CD8-positive, alpha-beta memory T cell (primary cell): ENCODE measurements around the gene KCND3. TPM values are rescaled to one million over a fixed set of nuclear protein-coding genes. Genes with fewer than 3 reads are reported as not detected.
A peak's percentile ranks its signal among the peaks of the same experiment; 100 is the strongest.

Source experiments
- CTCF ChIA-PET: fragments of 350-600 bp; sonication (Branson Sonifier 250); formaldehyde crosslinking; loops from one replicate; lab custom pipeline; 2021; ENCODE audit warnings: antibody characterized with exemption; lab: Charles Lee
- POLR2A ChIA-PET: fragments of 350-600 bp; sonication (Branson Sonifier 250); formaldehyde crosslinking; loops from one replicate; lab custom pipeline; 2021; ENCODE audit warnings: antibody characterized with exemption; lab: Charles Lee
- DNase-seq, 5 donors: peaks; one replicate each; pipeline versions ENCODE4 v3.0.0 to v3.0.0-alpha.2; 2020 to 2022; ENCODE audit warnings: mixed read lengths in 1 of 5
- H3K27ac ChIP-seq: one replicate; pipeline ENCODE4 v1.7.0; 2013; ENCODE audit warnings: low read depth, mild to moderate bottlenecking, low read length, moderate library complexity
- H3K27me3 ChIP-seq: 2 replicates; pipeline ENCODE4 v1.7.0; 2013; ENCODE audit warnings: low read length, mild to moderate bottlenecking; ENCODE audit not compliant: insufficient read depth, poor library complexity, severe bottlenecking
- H3K36me3 ChIP-seq: 2 replicates; pipeline ENCODE4 v1.7.0; 2013; ENCODE audit warnings: mild to moderate bottlenecking, low read length, moderate library complexity; ENCODE audit not compliant: insufficient read depth
- H3K4me1 ChIP-seq: 2 replicates; pipeline ENCODE4 v1.7.0; 2013; ENCODE audit warnings: mild to moderate bottlenecking, low read length, moderate library complexity; ENCODE audit not compliant: insufficient read depth
- H3K4me3 ChIP-seq: 2 replicates; pipeline ENCODE4 v1.7.0; 2013; ENCODE audit warnings: mild to moderate bottlenecking, low read length
- H3K9me3 ChIP-seq: 2 replicates; pipeline ENCODE4 v1.7.0; 2013; ENCODE audit warnings: mild to moderate bottlenecking, low read length
- H3K27ac Mint-ChIP-seq, 8 donors: one replicate each; pipeline ENCODE4 v1.8.0; 2020 to 2021; ENCODE audit warnings: mixed read lengths in 8 of 8, mild to moderate bottlenecking in 6 of 8, inconsistent platforms in 3 of 8, moderate library complexity in 3 of 8
- H3K27me3 Mint-ChIP-seq, 2 donors: one replicate each; pipeline ENCODE4 v1.8.0; 2020 to 2021; ENCODE audit warnings: mixed read lengths in 2 of 2, mild to moderate bottlenecking in 1 of 2, moderate library complexity in 1 of 2
- H3K36me3 Mint-ChIP-seq, 3 donors: one replicate each; pipeline ENCODE4 v1.8.0; 2020 to 2021; ENCODE audit warnings: mixed read lengths in 3 of 3, inconsistent platforms in 1 of 3, mild to moderate bottlenecking in 1 of 3
- H3K4me1 Mint-ChIP-seq, 3 donors: one replicate each; pipeline ENCODE4 v1.8.0; 2020 to 2021; ENCODE audit warnings: mixed read lengths in 3 of 3, inconsistent platforms in 1 of 3, mild to moderate bottlenecking in 1 of 3
- H3K4me3 Mint-ChIP-seq, 7 donors: one replicate each; pipeline ENCODE4 v1.8.0; 2020 to 2021; ENCODE audit warnings: mixed read lengths in 7 of 7, mild to moderate bottlenecking in 6 of 7, moderate library complexity in 4 of 7, inconsistent platforms in 2 of 7
- H3K9me3 Mint-ChIP-seq, 5 donors: one replicate each; pipeline ENCODE4 v1.8.0; 2020 to 2022; ENCODE audit warnings: mixed read lengths in 5 of 5, mild to moderate bottlenecking in 3 of 5, moderate library complexity in 2 of 5, inconsistent platforms in 1 of 5
- polyA plus RNA-seq: library from polyadenylated mRNA; unstranded; fragments of 300-500 nt; fragmentation: Illumina TruSeq; gene quantifications from one replicate; pipeline ENCODE4 v1.2.3, GENCODE V29; 2021
- total RNA-seq, 2 experiments: library from RNA; stranded (reverse); gene quantifications; one replicate each; pipeline ENCODE4 v1.2.3, GENCODE V29; 2021

Gene KCND3
- total and polyA plus RNA-seq, 3 experiments from 2014 or later, result not detected

- peaks cover 0 to 2% (median 0%) of the 10 kb centered on the region in 3 donors for H3K36me3 Mint-ChIP-seq
- peaks cover 2 to 4% (median 4%) of the 10 kb centered on the region in 3 donors for H3K4me1 Mint-ChIP-seq
- peaks cover 14% of the 10 kb centered on the region for H3K27me3 ChIP-seq
- ChIA-PET POLR2A (no interaction called here), CTCF (interaction anchor here (1.0 to 1.4 kb wide), 2 partner anchors 16 to 37 kb away, joined by 3 to 4 read pairs; no protein-coding TSS in a partner anchor)
- peaks cover 2% of the 10 kb centered on the region for H3K4me1 ChIP-seq
- no peaks in the 10 kb centered on the region for H3K9me3 Mint-ChIP-seq
- H3K4me3 ChIP-seq, result no peak overlapping the region
- H3K27me3 Mint-ChIP-seq, result peaks cover 0 to 7% of the 10 kb centered on the region in 2 donors
- DNase-seq, result no peak
- H3K36me3 ChIP-seq, result no peaks in the 10 kb centered on the region
- no peak overlapping the region for H3K4me3 Mint-ChIP-seq
- no peak overlapping the region for H3K27ac ChIP-seq
- H3K9me3 ChIP-seq, result no peaks in the 10 kb centered on the region
- H3K27ac Mint-ChIP-seq, result peak overlapping the region in 1 of 8 donors; percentile 40
Measured at GRCh38 chr1:111732718-111733117, 256.8 kb downstream of the KCND3 start.

- Histone ChIP-seq H3K4me3 (no peak overlapping the region), H3K27ac (no peak overlapping the region), H3K9me3 (no peaks in the 10 kb centered on the region), H3K4me1 (no peaks in the 10 kb centered on the region), H3K36me3 (no peaks in the 10 kb centered on the region), H3K27me3 (peaks cover 10% of the 10 kb centered on the region)
- H3K27ac Mint-ChIP-seq, result peak overlapping the region in 1 of 8 donors; percentile 86
- DNase-seq, result no peak
- H3K4me1 Mint-ChIP-seq, result no peaks in the 10 kb centered on the region
- peaks cover 0 to 5% of the 10 kb centered on the region in 2 donors for H3K27me3 Mint-ChIP-seq
- H3K9me3 Mint-ChIP-seq, result no peaks in the 10 kb centered on the region
- POLR2A ChIA-PET, result no interaction called here
- H3K36me3 Mint-ChIP-seq, result peaks cover 0 to 2% (median 0%) of the 10 kb centered on the region in 3 donors
- CTCF ChIA-PET, result interaction anchor here (1.0 to 1.6 kb wide), 4 partner anchors 15 to 38 kb away, joined by 3 to 5 read pairs (median 4); no protein-coding TSS in a partner anchor
- H3K4me3 Mint-ChIP-seq, result no peak overlapping the region
Measured at GRCh38 chr1:111731956-111732355, 257.5 kb downstream of the KCND3 start.

- ChIA-PET POLR2A (no interaction called here), CTCF (interaction anchor here (1.6 kb wide), 1 partner anchor 17 kb away, joined by 5 read pairs; no protein-coding TSS in a partner anchor)
- no peak for DNase-seq
Measured at GRCh38 chr1:111730706-111731105, 258.8 kb downstream of the KCND3 start.

GRCh38 chr1:111729946-111730681, 259.4 kb downstream of the KCND3 start:
- Histone ChIP-seq H3K4me3 (no peak overlapping the region), H3K27me3 (no peaks in the 10 kb centered on the region), H3K36me3 (no peaks in the 10 kb centered on the region), H3K9me3 (no peaks in the 10 kb centered on the region), H3K27ac (no peak overlapping the region), H3K4me1 (no peaks in the 10 kb centered on the region)
- POLR2A ChIA-PET, result no interaction called here
- DNase-seq, result no peak
- no peaks in the 10 kb centered on the region for H3K4me1 Mint-ChIP-seq
- CTCF ChIA-PET, result no interaction called here
- peak overlapping the region in 1 of 8 donors; percentile 16 for H3K27ac Mint-ChIP-seq
- no peak overlapping the region for H3K4me3 Mint-ChIP-seq
- peaks cover 0 to 2% (median 0%) of the 10 kb centered on the region in 3 donors for H3K36me3 Mint-ChIP-seq
- peaks cover 0 to 2% of the 10 kb centered on the region in 2 donors for H3K27me3 Mint-ChIP-seq
- H3K9me3 Mint-ChIP-seq, result no peaks in the 10 kb centered on the region

More at GRCh38 chr1:111730706-111731105, 258.8 kb downstream of the KCND3 start:
- Histone ChIP-seq H3K36me3 (no peaks in the 10 kb centered on the region), H3K27ac (no peak overlapping the region), H3K4me3 (no peak overlapping the region), H3K27me3 (no peaks in the 10 kb centered on the region), H3K4me1 (no peaks in the 10 kb centered on the region), H3K9me3 (no peaks in the 10 kb centered on the region)
- no peak overlapping the region for H3K4me3 Mint-ChIP-seq
- peaks cover 0 to 2% of the 10 kb centered on the region in 2 donors for H3K27me3 Mint-ChIP-seq
- no peaks in the 10 kb centered on the region for H3K4me1 Mint-ChIP-seq
- H3K27ac Mint-ChIP-seq, result peak overlapping the region in 1 of 8 donors; percentile 16
- peaks cover 0 to 2% (median 0%) of the 10 kb centered on the region in 3 donors for H3K36me3 Mint-ChIP-seq
- no peaks in the 10 kb centered on the region for H3K9me3 Mint-ChIP-seq

GRCh38 chr1:111729271-111729921, 260.1 kb downstream of the KCND3 start:
- Histone ChIP-seq H3K27me3 (no peaks in the 10 kb centered on the region), H3K27ac (no peak overlapping the region), H3K36me3 (no peaks in the 10 kb centered on the region), H3K4me3 (no peak overlapping the region), H3K9me3 (no peaks in the 10 kb centered on the region), H3K4me1 (no peaks in the 10 kb centered on the region)
- Mint-ChIP-seq H3K9me3 (no peaks in the 10 kb centered on the region), H3K4me3 (no peak overlapping the region), H3K4me1 (peaks cover 0 to 1% (median 0%) of the 10 kb centered on the region in 3 donors), H3K27ac (no peak overlapping the region), H3K36me3 (peaks cover 0 to 2% (median 0%) of the 10 kb centered on the region in 3 donors), H3K27me3 (peaks cover 0 to 2% of the 10 kb centered on the region in 2 donors)
- ChIA-PET CTCF (interaction anchor here (0.8 kb wide), 1 partner anchor 15 kb away, joined by 3 read pairs; no protein-coding TSS in a partner anchor), POLR2A (no interaction called here)
- no peak for DNase-seq

- Histone ChIP-seq H3K36me3 (no peaks in the 10 kb centered on the region), H3K9me3 (no peaks in the 10 kb centered on the region), H3K27ac (no peak overlapping the region), H3K27me3 (no peaks in the 10 kb centered on the region), H3K4me1 (peaks cover 10% of the 10 kb centered on the region), H3K4me3 (no peak overlapping the region)
- no peak overlapping the region for H3K4me3 Mint-ChIP-seq
- no peak for DNase-seq
- H3K27me3 Mint-ChIP-seq, result peaks cover 0 to 2% of the 10 kb centered on the region in 2 donors
- peaks cover 0 to 2% (median 0%) of the 10 kb centered on the region in 3 donors for H3K36me3 Mint-ChIP-seq
- H3K27ac Mint-ChIP-seq, result no peak overlapping the region
- H3K9me3 Mint-ChIP-seq, result no peaks in the 10 kb centered on the region
- ChIA-PET POLR2A (no interaction called here), CTCF (no interaction called here)
- H3K4me1 Mint-ChIP-seq, result peaks cover 15 to 20% (median 19%) of the 10 kb centered on the region in 3 donors
Measured at GRCh38 chr1:111727056-111727455, 262.4 kb downstream of the KCND3 start.

- Histone ChIP-seq H3K9me3 (no peaks in the 10 kb centered on the region), H3K4me1 (peaks cover 10% of the 10 kb centered on the region), H3K4me3 (no peak overlapping the region), H3K36me3 (no peaks in the 10 kb centered on the region), H3K27me3 (no peaks in the 10 kb centered on the region), H3K27ac (no peak overlapping the region)
- POLR2A ChIA-PET, result no interaction called here
- H3K27ac Mint-ChIP-seq, result no peak overlapping the region
- H3K27me3 Mint-ChIP-seq, result peaks cover 0 to 2% of the 10 kb centered on the region in 2 donors
- H3K4me3 Mint-ChIP-seq, result no peak overlapping the region
- peaks cover 16 to 27% (median 27%) of the 10 kb centered on the region in 3 donors for H3K4me1 Mint-ChIP-seq
- H3K36me3 Mint-ChIP-seq, result no peaks in the 10 kb centered on the region
- CTCF ChIA-PET, result interaction anchor here (1.3 kb wide), 1 partner anchor 13 kb away, joined by 3 read pairs; no protein-coding TSS in a partner anchor
- DNase-seq, result no peak
- H3K9me3 Mint-ChIP-seq, result no peaks in the 10 kb centered on the region
Measured at GRCh38 chr1:111725192-111725591, 264.3 kb downstream of the KCND3 start.

- Mint-ChIP-seq H3K27ac (peak overlapping the region in 7 of 8 donors; percentile 3 to 88 (median 59)), H3K9me3 (no peaks in the 10 kb centered on the region), H3K27me3 (peaks cover 0 to 2% of the 10 kb centered on the region in 2 donors), H3K36me3 (no peaks in the 10 kb centered on the region), H3K4me1 (peaks cover 16 to 27% (median 27%) of the 10 kb centered on the region in 3 donors), H3K4me3 (no peak overlapping the region)
- ChIA-PET CTCF (no interaction called here), POLR2A (no interaction called here)
- no peaks in the 10 kb centered on the region for H3K27me3 ChIP-seq
- DNase-seq, result no peak
- peaks cover 10% of the 10 kb centered on the region for H3K4me1 ChIP-seq
- no peaks in the 10 kb centered on the region for H3K36me3 ChIP-seq
- no peak overlapping the region for H3K27ac ChIP-seq
- H3K9me3 ChIP-seq, result no peaks in the 10 kb centered on the region
- no peak overlapping the region for H3K4me3 ChIP-seq
Measured at GRCh38 chr1:111723871-111724270, 265.6 kb downstream of the KCND3 start.
